AG10803 (cell line): ENCODE measurements around the gene REV3L.

ENCODE experiments used
- DNase-seq: peaks from one replicate; pipeline ENCODE4 v3.0.0; 2010; ENCODE audit warnings: low read depth
- H3K4me3 ChIP-seq: 2 replicates; pipeline ENCODE4 v1.5.1; 2011; ENCODE audit warnings: mild to moderate bottlenecking, low read length, control low read depth
- CTCF ChIP-seq: conservative IDR thresholded peaks from 2 replicates; pipeline ENCODE4 v1.5.1; 2011; ENCODE audit warnings: mild to moderate bottlenecking, low read length, control low read depth, inconsistent platforms

Gene REV3L, protein sequence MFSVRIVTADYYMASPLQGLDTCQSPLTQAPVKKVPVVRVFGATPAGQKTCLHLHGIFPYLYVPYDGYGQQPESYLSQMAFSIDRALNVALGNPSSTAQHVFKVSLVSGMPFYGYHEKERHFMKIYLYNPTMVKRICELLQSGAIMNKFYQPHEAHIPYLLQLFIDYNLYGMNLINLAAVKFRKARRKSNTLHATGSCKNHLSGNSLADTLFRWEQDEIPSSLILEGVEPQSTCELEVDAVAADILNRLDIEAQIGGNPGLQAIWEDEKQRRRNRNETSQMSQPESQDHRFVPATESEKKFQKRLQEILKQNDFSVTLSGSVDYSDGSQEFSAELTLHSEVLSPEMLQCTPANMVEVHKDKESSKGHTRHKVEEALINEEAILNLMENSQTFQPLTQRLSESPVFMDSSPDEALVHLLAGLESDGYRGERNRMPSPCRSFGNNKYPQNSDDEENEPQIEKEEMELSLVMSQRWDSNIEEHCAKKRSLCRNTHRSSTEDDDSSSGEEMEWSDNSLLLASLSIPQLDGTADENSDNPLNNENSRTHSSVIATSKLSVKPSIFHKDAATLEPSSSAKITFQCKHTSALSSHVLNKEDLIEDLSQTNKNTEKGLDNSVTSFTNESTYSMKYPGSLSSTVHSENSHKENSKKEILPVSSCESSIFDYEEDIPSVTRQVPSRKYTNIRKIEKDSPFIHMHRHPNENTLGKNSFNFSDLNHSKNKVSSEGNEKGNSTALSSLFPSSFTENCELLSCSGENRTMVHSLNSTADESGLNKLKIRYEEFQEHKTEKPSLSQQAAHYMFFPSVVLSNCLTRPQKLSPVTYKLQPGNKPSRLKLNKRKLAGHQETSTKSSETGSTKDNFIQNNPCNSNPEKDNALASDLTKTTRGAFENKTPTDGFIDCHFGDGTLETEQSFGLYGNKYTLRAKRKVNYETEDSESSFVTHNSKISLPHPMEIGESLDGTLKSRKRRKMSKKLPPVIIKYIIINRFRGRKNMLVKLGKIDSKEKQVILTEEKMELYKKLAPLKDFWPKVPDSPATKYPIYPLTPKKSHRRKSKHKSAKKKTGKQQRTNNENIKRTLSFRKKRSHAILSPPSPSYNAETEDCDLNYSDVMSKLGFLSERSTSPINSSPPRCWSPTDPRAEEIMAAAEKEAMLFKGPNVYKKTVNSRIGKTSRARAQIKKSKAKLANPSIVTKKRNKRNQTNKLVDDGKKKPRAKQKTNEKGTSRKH (N-terminal part only)

DNA sequence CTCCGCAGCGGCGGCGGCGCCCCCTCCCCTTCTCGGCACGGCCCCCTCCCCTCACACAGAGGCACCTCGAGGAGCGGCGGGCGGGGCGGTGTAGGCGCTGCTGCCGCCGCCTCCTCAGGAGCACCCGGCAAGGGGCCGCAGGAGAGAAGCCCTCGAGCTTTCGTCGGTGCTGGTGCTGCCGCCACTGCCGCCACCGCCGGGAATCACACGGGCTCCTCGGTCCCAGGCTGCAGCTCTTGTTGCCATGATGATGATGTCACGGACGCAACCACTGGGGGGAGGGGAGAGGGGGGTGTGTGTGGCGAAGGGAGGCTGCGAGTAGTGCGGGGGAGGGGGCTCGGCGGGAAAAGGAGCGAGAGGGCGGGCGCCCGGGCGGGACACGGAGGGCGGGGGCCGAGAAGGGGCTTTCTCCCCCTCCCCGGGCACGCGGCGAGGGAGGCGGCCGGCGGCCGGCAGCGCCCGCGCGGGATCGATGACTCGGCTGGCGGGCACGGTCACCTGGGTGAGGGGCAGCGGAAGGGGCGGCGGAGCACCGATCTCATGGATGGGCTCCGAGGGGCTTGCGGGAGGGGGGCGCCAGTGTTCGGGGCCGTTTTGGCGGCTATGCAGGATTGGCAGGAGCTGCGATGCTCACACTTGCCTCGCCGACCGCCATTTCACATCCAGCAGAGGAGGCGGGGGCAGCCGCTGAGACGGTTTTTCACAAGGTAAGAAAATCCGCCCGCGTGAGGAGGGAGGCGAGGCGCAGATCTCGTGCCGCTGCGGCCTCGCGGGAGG lies at the start of gene REV3L:
TSS of gene REV3L (minus strand) at position 260 of the 777 bp plus-strand sequence. CDS start 330 bp downstream, outside the sequence.
- H3K4me3 ChIP-seq, result peak within 1 kb of the TSS; percentile 88
- TF ChIP-seq CTCF, result no peak
- DNase-seq, result peak; percentile 90

- no peak for TF ChIP-seq CTCF
- H3K4me3 ChIP-seq, result no peak overlapping the region
- DNase-seq, result no peak
Observed at GRCh38 chr6:111531185-111531584, 48.2 kb upstream of the REV3L start.

DNA sequence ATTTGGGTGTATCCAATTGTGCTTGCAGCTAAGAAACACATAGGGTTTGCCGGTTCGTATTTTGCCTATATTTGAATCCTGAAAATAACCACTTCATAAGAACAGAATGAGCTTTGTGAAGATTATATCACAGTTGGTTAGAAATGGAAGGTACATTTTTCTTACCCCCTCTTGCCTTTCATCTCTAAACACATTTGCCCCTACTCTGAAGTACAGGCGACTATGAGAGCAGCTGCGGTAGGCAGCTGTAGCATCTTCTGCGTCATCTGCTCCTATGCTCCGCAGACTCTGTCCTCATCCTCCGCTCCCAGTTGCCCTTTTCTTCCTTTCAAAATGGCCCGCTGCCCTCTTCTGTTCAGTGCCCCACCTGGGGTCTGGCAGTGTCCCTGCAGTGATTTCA lies 47.6 kb upstream of the REV3L start:
- no peak for TF ChIP-seq CTCF
- no peak overlapping the region for H3K4me3 ChIP-seq
- no peak for DNase-seq

DNA sequence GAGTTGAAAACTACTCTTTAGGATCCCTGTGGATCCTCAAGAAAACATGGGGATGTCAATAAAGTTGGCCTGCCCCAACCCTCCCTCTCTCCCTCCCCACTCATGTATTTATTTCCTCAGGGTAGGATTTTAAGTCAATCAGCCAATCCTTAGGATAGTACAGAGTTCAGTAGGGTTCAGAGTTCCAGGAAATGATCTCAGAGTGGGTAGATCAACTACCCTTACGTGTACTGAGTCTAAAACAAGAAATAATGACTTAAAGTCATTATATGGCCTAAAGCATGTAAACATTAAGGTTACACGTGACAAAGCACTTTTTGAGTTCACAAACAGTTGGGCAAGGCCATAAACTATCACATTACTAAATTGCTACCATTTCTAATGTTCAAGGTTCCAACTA lies 47.2 kb upstream of the REV3L start:
- no peak for DNase-seq
- no peak for TF ChIP-seq CTCF
- H3K4me3 ChIP-seq, result no peak overlapping the region

DNA sequence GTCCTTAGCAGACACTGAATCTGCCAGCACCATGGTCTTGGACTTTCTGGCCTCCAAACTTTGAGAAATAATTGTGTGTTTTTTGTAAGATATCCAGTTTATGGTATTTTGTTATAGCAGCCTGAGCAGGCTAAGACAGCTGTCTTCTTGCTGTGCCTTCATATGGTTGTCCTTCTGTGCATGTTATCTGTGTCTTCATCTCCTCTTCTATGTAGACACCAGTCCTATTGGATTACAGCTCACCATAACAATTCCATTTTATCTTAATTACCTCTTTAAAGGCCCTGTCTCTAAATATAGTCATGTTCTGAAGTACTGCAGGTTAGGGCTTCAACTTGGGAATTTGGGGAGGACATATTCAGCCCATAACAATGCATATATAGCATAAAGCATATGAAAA lies 44.3 kb upstream of the REV3L start:
- no peak for TF ChIP-seq CTCF
- DNase-seq, result no peak
- no peak overlapping the region for H3K4me3 ChIP-seq

DNA sequence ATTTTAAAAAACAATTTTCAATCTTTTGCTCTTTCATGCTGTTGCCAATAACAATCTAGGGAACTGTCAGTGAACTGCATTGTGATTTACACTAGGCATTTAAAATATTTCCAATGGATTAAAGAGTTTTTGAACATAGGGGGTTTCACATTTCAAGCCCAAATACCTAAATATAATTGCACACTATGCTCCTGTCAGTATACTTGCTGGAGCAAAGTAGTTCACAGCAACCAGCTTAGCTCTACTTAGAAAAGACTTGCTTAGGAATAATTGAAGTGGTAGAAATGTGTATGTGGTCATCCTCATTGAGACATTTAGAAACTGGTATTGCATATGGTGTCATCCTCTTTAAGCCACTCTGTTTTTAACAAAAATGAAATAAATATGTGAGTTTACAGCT lies 41.7 kb upstream of the REV3L start:
- DNase-seq, result peak; percentile 30
- H3K4me3 ChIP-seq, result no peak overlapping the region
- TF ChIP-seq CTCF, result no peak
